VCaP (cell line): ENCODE results near the gene GPRASP3.
A peak's percentile ranks its signal among the peaks of the same experiment; 100 is the strongest.

ENCODE experiments used
- H3K27ac ChIP-seq: fragments of 450-650 bp; 2 replicates; pipeline ENCODE4 v1.5.1; 2017
- TF ChIP-seq, protein P1 (sequence below): fragments of 450-650 bp; conservative IDR thresholded peaks from 2 replicates; pipeline ENCODE4 v1.5.1; 2017; ENCODE audit warnings: mild to moderate bottlenecking, moderate library complexity

GPRASP3 gene

GRCh38 chrX:102765809-102766208 lies 45.3 kb downstream of the GPRASP3 start:
- no peak overlapping the region for H3K27ac ChIP-seq

GRCh38 chrX:102767287-102767686 lies 46.7 kb downstream of the GPRASP3 start:
- TF ChIP-seq, protein P1, sequence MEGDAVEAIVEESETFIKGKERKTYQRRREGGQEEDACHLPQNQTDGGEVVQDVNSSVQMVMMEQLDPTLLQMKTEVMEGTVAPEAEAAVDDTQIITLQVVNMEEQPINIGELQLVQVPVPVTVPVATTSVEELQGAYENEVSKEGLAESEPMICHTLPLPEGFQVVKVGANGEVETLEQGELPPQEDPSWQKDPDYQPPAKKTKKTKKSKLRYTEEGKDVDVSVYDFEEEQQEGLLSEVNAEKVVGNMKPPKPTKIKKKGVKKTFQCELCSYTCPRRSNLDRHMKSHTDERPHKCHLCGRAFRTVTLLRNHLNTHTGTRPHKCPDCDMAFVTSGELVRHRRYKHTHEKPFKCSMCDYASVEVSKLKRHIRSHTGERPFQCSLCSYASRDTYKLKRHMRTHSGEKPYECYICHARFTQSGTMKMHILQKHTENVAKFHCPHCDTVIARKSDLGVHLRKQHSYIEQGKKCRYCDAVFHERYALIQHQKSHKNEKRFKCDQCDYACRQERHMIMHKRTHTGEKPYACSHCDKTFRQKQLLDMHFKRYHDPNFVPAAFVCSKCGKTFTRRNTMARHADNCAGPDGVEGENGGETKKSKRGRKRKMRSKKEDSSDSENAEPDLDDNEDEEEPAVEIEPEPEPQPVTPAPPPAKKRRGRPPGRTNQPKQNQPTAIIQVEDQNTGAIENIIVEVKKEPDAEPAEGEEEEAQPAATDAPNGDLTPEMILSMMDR = no peak
- H3K27ac ChIP-seq = no peak overlapping the region

More at GRCh38 chrX:102765809-102766208, 45.3 kb downstream of the GPRASP3 start:
- TF ChIP-seq, protein P1 = no peak

GRCh38 chrX:102768987-102769761 lies 48.6 kb downstream of the GPRASP3 start:
- TF ChIP-seq, protein P1 = no peak

More at GRCh38 chrX:102768987-102769761, 48.6 kb downstream of the GPRASP3 start:
- peak overlapping the region; percentile 34 for H3K27ac ChIP-seq
